WTC11 (cell line): ENCODE measurements around the gene DNAH11.

Experiments used
- E2F4 ChIP-seq: sonication (generic); formaldehyde crosslinking; IDR thresholded peaks from 2 replicates; pipeline ENCODE4 v1.8.1; 2022; ENCODE audit warnings: low read depth, mild to moderate bottlenecking, moderate library complexity, missing genetic modification reagents, borderline replicate concordance
- ZBTB21 ChIP-seq: sonication (generic); formaldehyde crosslinking; IDR thresholded peaks from 2 replicates; pipeline ENCODE4 v1.8.1; 2023; ENCODE audit warnings: mild to moderate bottlenecking, missing genetic modification reagents, borderline replicate concordance
- TF ChIP-seq, protein P1 (sequence below): fragments of 200-600 bp; IDR thresholded peaks from 2 replicates; pipeline ENCODE4 v1.8.0; 2022; ENCODE audit warnings: antibody characterized with exemption

DNA sequence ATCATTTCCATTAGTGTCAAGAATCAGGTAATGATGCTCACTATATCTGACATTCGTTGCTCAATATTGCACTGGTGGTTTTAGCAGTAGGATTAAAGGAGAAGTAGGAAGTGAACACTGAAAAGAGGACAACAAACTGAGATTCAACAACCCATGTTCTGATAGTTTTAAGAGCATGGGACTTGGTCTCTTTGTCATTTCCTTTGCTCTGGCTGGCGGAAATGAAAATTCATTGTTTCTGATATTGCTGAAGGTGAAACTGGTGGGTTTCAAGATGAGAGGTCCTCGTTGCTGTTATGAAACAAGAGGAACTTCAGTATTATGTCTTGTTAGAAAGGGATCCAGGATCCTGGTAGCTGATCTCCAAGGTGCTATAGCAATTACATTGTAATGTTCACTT lies 129.0 kb downstream of the DNAH11 start:
- TF ChIP-seq, protein P1, sequence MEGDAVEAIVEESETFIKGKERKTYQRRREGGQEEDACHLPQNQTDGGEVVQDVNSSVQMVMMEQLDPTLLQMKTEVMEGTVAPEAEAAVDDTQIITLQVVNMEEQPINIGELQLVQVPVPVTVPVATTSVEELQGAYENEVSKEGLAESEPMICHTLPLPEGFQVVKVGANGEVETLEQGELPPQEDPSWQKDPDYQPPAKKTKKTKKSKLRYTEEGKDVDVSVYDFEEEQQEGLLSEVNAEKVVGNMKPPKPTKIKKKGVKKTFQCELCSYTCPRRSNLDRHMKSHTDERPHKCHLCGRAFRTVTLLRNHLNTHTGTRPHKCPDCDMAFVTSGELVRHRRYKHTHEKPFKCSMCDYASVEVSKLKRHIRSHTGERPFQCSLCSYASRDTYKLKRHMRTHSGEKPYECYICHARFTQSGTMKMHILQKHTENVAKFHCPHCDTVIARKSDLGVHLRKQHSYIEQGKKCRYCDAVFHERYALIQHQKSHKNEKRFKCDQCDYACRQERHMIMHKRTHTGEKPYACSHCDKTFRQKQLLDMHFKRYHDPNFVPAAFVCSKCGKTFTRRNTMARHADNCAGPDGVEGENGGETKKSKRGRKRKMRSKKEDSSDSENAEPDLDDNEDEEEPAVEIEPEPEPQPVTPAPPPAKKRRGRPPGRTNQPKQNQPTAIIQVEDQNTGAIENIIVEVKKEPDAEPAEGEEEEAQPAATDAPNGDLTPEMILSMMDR: no peak
- TF ChIP-seq ZBTB21 (CRISPR knock-in tag) (no peak), E2F4 (CRISPR knock-in tag) (no peak)
